ENCODE data around the gene ATG13. TPM values are rescaled to one million over a fixed set of nuclear protein-coding genes. Genes with fewer than 3 reads are reported as not detected.

Gene ATG13
- total RNA-seq, 1 experiment from 2014 or later, result 69.2 TPM

- Histone ChIP-seq H3K9ac (ENCODE audit: low read length) (no peak overlapping the region), H3K79me2 (ENCODE audit: insufficient read depth, low read length) (no peaks in the 10 kb centered on the region), H3K4me2 (ENCODE audit: low read length) (no peak overlapping the region), H3K4me3 (replicated peaks in 1 of 2; ENCODE audit: low read depth in 1 of 2, low read length in 2 of 2) (no peak overlapping the region), H3K9me2 (ENCODE audit: insufficient read depth) (no peaks in the 10 kb centered on the region), H3K4me1 (ENCODE audit: control insufficient read depth in 1 of 2, insufficient read depth in 2 of 2, low read length in 2 of 2) (peaks cover 5 to 10% of the 10 kb centered on the region in 2 experiments; a peak in 3 of 4 replicates), H4K20me1 (ENCODE audit: insufficient read depth) (no peaks in the 10 kb centered on the region), H3K36me3 (ENCODE audit: control insufficient read depth in 1 of 2, insufficient read depth in 2 of 2, low read length in 2 of 2) (no peaks in the 10 kb centered on the region), H3K27me3 (ENCODE audit: insufficient read depth, low read length) (no peaks in the 10 kb centered on the region), H2AFZ (ENCODE audit: low read depth, low read length, poor library complexity, severe bottlenecking) (no peak overlapping the region), H3K27ac (ENCODE audit: low read depth, low read length) (no peak overlapping the region), H3K9me3 (ENCODE audit: control insufficient read depth in 1 of 2, insufficient read depth in 1 of 2, low read depth in 1 of 2, low read length in 2 of 2) (no peaks in the 10 kb centered on the region)
- ChIA-PET CTCF (no interaction called here), RAD21 (ENCODE audit: low non-redundant PET in 1 of 2, low total read pairs in 2 of 2, uncharacterized antibody in 2 of 2, unreplicated experiment in 2 of 2) (no interaction called here), POLR2A (no interaction called here)
- ATAC-seq (no peak), DNase-seq (ENCODE audit: low read depth, low spot score) (no peak)
- TF ChIP-seq ZBTB33 (IDR thresholded peaks at IDR 0.05; ENCODE audit: extremely low read depth, insufficient replicate concordance, low read length), result no peak
- TF ChIP-seq ATF3 (IDR thresholded peaks at IDR 0.05), result no peak
- no peak for TF ChIP-seq POLR2A (IDR thresholded peaks at IDR 0.05; ENCODE audit: borderline replicate concordance, extremely low read depth, insufficient read depth, insufficient read length)
- no peak for TF ChIP-seq JUND (IDR thresholded peaks at IDR 0.05)
- no peak for TF ChIP-seq CBX3 (IDR thresholded peaks at IDR 0.05; ENCODE audit: low read depth)
- TF ChIP-seq SRF (IDR thresholded peaks at IDR 0.05; ENCODE audit: low read depth), result no peak
- TF ChIP-seq ZFX (IDR thresholded peaks at IDR 0.05), result no peak
- BruUV-seq (replicated peaks), result no TSS peak
- intact Hi-C loops (cut with micrococcal nuclease), result no loop called here
Observed at GRCh38 chr11:46721286-46721685, 103.9 kb downstream of the ATG13 start.

- H3K4me2 ChIP-seq (ENCODE audit: low read length), result no peak overlapping the region
- no peak overlapping the region for H3K27ac ChIP-seq (ENCODE audit: low read depth, low read length)
- H3K4me3 ChIP-seq (replicated peaks in 1 of 2; ENCODE audit: low read depth in 1 of 2, low read length in 2 of 2), result no peak overlapping the region
- H3K9ac ChIP-seq (ENCODE audit: low read length), result no peak overlapping the region
- ChIA-PET CTCF (no interaction called here), POLR2A (no interaction called here), RAD21 (ENCODE audit: low non-redundant PET in 1 of 2, low total read pairs in 2 of 2, uncharacterized antibody in 2 of 2, unreplicated experiment in 2 of 2) (no interaction called here)
- no peaks in the 10 kb centered on the region for H4K20me1 ChIP-seq (ENCODE audit: insufficient read depth)
- H3K27me3 ChIP-seq (ENCODE audit: insufficient read depth, low read length), result no peaks in the 10 kb centered on the region
- H3K9me3 ChIP-seq (ENCODE audit: control insufficient read depth in 1 of 2, insufficient read depth in 1 of 2, low read depth in 1 of 2, low read length in 2 of 2), result no peaks in the 10 kb centered on the region
- no peaks in the 10 kb centered on the region for H3K79me2 ChIP-seq (ENCODE audit: insufficient read depth, low read length)
- H2AFZ ChIP-seq (ENCODE audit: low read depth, low read length, poor library complexity, severe bottlenecking), result no peak overlapping the region
- intact Hi-C loops (cut with micrococcal nuclease), result no loop called here
- ATAC-seq (no peak), DNase-seq (ENCODE audit: low read depth, low spot score) (no peak)
- H3K4me1 ChIP-seq (ENCODE audit: control insufficient read depth in 1 of 2, insufficient read depth in 2 of 2, low read length in 2 of 2), result peaks cover 5 to 9% of the 10 kb centered on the region in 2 experiments; a peak in 3 of 4 replicates
- H3K9me2 ChIP-seq (ENCODE audit: insufficient read depth), result no peaks in the 10 kb centered on the region
- no TSS peak for BruUV-seq (replicated peaks)
- H3K36me3 ChIP-seq (ENCODE audit: control insufficient read depth in 1 of 2, insufficient read depth in 2 of 2, low read length in 2 of 2), result no peaks in the 10 kb centered on the region
- TF ChIP-seq POLR2AphosphoS5 (IDR thresholded peaks at IDR 0.05; ENCODE audit: low read depth, low read length) (no peak), SRF (IDR thresholded peaks at IDR 0.05; ENCODE audit: low read depth) (no peak), ATF3 (IDR thresholded peaks at IDR 0.05) (no peak), EZH2 (IDR thresholded peaks at IDR 0.05) (no peak), POLR2A (IDR thresholded peaks at IDR 0.05; ENCODE audit: borderline replicate concordance, extremely low read depth, insufficient read depth, insufficient read length) (no peak), ELF1 (IDR thresholded peaks at IDR 0.05; ENCODE audit: borderline replicate concordance, low read depth) (no peak), TCF7L2 (IDR thresholded peaks at IDR 0.05; ENCODE audit: borderline replicate concordance, extremely low read depth, insufficient read depth, insufficient read length) (no peak), CTCF (IDR thresholded peaks at IDR 0.05 in 2 of 3, conservative IDR thresholded peaks at IDR 0.05 in 1 of 3; ENCODE audit: borderline replicate concordance in 1 of 3, insufficient read depth in 1 of 3, low read depth in 2 of 3, low read length in 2 of 3) (no peak), JUND (IDR thresholded peaks at IDR 0.05) (no peak), MAX (IDR thresholded peaks at IDR 0.05) (no peak), CEBPB (IDR thresholded peaks at IDR 0.05; ENCODE audit: low read depth) (no peak), EGR1 (IDR thresholded peaks at IDR 0.05; ENCODE audit: low read depth) (no peak)
Observed at GRCh38 chr11:46722566-46723358, 105.4 kb downstream of the ATG13 start.
